Measurements from ENCODE around the gene GALNT2.

DNA sequence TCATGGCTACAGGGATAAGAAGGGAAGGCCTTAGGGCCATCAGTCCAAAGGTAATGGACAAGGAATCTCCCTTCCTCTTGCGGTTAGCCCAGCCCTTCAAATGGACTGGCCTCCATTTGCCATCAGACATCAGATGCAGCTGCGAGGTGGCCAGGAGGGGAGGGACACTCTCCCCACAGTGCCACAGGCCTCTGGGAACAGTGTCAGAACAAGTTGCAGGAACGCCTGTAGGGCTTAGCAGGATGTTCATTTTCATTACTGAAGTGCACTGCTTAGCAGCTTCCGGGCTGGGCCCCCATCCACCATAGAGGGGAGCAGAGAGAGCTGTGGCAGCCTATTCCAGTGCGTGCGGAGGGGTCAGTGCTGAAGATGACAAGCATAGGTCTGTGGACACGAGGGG lies 127.5 kb downstream of the GALNT2 start:
- TF ChIP-seq, protein P1, sequence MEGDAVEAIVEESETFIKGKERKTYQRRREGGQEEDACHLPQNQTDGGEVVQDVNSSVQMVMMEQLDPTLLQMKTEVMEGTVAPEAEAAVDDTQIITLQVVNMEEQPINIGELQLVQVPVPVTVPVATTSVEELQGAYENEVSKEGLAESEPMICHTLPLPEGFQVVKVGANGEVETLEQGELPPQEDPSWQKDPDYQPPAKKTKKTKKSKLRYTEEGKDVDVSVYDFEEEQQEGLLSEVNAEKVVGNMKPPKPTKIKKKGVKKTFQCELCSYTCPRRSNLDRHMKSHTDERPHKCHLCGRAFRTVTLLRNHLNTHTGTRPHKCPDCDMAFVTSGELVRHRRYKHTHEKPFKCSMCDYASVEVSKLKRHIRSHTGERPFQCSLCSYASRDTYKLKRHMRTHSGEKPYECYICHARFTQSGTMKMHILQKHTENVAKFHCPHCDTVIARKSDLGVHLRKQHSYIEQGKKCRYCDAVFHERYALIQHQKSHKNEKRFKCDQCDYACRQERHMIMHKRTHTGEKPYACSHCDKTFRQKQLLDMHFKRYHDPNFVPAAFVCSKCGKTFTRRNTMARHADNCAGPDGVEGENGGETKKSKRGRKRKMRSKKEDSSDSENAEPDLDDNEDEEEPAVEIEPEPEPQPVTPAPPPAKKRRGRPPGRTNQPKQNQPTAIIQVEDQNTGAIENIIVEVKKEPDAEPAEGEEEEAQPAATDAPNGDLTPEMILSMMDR (conservative IDR thresholded peaks at IDR 0.05; ENCODE audit: low read depth in 2 of 2) = no peak
- TF ChIP-seq EZH2 (IDR thresholded peaks at IDR 0.05; ENCODE audit: low read depth, unreplicated experiment) (no peak), POLR2AphosphoS5 (IDR thresholded peaks at IDR 0.05; ENCODE audit: low read depth) (no peak), EZH2phosphoT487 (IDR thresholded peaks at IDR 0.05; ENCODE audit: unreplicated experiment) (no peak), CREB1 (CRISPR knock-in tag; IDR thresholded peaks at IDR 0.05; ENCODE audit: low read depth) (no peak)
- TF ChIP-seq, protein P2, sequence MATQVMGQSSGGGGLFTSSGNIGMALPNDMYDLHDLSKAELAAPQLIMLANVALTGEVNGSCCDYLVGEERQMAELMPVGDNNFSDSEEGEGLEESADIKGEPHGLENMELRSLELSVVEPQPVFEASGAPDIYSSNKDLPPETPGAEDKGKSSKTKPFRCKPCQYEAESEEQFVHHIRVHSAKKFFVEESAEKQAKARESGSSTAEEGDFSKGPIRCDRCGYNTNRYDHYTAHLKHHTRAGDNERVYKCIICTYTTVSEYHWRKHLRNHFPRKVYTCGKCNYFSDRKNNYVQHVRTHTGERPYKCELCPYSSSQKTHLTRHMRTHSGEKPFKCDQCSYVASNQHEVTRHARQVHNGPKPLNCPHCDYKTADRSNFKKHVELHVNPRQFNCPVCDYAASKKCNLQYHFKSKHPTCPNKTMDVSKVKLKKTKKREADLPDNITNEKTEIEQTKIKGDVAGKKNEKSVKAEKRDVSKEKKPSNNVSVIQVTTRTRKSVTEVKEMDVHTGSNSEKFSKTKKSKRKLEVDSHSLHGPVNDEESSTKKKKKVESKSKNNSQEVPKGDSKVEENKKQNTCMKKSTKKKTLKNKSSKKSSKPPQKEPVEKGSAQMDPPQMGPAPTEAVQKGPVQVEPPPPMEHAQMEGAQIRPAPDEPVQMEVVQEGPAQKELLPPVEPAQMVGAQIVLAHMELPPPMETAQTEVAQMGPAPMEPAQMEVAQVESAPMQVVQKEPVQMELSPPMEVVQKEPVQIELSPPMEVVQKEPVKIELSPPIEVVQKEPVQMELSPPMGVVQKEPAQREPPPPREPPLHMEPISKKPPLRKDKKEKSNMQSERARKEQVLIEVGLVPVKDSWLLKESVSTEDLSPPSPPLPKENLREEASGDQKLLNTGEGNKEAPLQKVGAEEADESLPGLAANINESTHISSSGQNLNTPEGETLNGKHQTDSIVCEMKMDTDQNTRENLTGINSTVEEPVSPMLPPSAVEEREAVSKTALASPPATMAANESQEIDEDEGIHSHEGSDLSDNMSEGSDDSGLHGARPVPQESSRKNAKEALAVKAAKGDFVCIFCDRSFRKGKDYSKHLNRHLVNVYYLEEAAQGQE (IDR thresholded peaks at IDR 0.05; ENCODE audit: unreplicated experiment) = no peak

All from GM23338 (cell line).